ENCODE measurements around the gene SCARB1. TPM values are rescaled to one million over a fixed set of nuclear protein-coding genes. Genes with fewer than 3 reads are reported as not detected.

The SCARB1 gene
- total RNA-seq, 1 experiment from 2014 or later: 31.3 TPM

- Histone ChIP-seq H4K91ac (ENCODE audit: insufficient read length, low read depth, low read length) (no peak overlapping the region), H2BK15ac (ENCODE audit: low read depth, low read length) (no peak overlapping the region), H4K5ac (ENCODE audit: insufficient read length, low read depth, low read length) (no peak overlapping the region), H3K27me3 (ENCODE audit: insufficient read depth, low read length) (no peaks in the 10 kb centered on the region), H3K79me1 (ENCODE audit: insufficient read depth, low read depth, low read length, poor library complexity, severe bottlenecking) (peaks cover 3% of the 10 kb centered on the region), H2BK5ac (ENCODE audit: insufficient read length, low read length) (no peak overlapping the region), H3K56ac (ENCODE audit: insufficient read length, low read depth, low read length) (no peak overlapping the region), H3K4me1 (ENCODE audit: insufficient read depth, low read length) (no peaks in the 10 kb centered on the region), H2AFZ (ENCODE audit: low read length) (no peak overlapping the region), H3K79me2 (ENCODE audit: insufficient read depth, low read length) (no peaks in the 10 kb centered on the region), H3K23ac (ENCODE audit: insufficient read length, low read depth, low read length) (no peak overlapping the region), H3K18ac (ENCODE audit: insufficient read length, low read depth, low read length) (no peak overlapping the region), H2BK120ac (ENCODE audit: low read depth, low read length, poor library complexity, severe bottlenecking) (no peak overlapping the region), H2BK12ac (ENCODE audit: insufficient read length, low read depth, low read length) (no peak overlapping the region), H3K9ac (ENCODE audit: extremely low read depth, insufficient read length, low read length) (no peak overlapping the region), H3K23me2 (ENCODE audit: insufficient read length, low read depth, low read length, poor library complexity, severe bottlenecking) (no peaks in the 10 kb centered on the region), H3K14ac (ENCODE audit: insufficient read depth, low read length) (no peak overlapping the region; the same call in 1 of the 2 replicates), H3K27ac (ENCODE audit: insufficient read length, low read depth, low read length) (no peak overlapping the region), H4K20me1 (ENCODE audit: control insufficient read depth, insufficient read depth, insufficient read length) (no peaks in the 10 kb centered on the region), H3K4me2 (ENCODE audit: insufficient read depth, insufficient read length, low read length) (no peak overlapping the region), H3T11ph (ENCODE audit: low read length) (no peak overlapping the region), H2BK20ac (ENCODE audit: low read depth, low read length, poor library complexity, severe bottlenecking) (no peak overlapping the region), H4K8ac (replicated peaks; ENCODE audit: insufficient read length, low read depth, low read length) (no peak overlapping the region), H3K4ac (ENCODE audit: low read depth, low read length) (no peak overlapping the region), H2AK5ac (ENCODE audit: insufficient read length, low read length) (no peak overlapping the region), H3K9me3 (ENCODE audit: control insufficient read depth, low read depth, low read length) (no peaks in the 10 kb centered on the region)
- Mint-ChIP-seq H3K36me3 (ENCODE audit: insufficient read depth in 1 of 3, low read depth in 3 of 3) (peaks cover 0 to 7% (median 4%) of the 10 kb centered on the region in 3 experiments; a peak in 4 of 7 replicates), H3K4me3 (no peak overlapping the region), H3K9me3 (no peaks in the 10 kb centered on the region; a peak in 1 of 5 replicates), H3K27ac (peak overlapping the region in 1 of 3 experiments; percentile 61; a peak in 1 of 7 replicates), H3K4me1 (peaks cover 4 to 10% of the 10 kb centered on the region in 2 experiments), H3K27me3 (ENCODE audit: low read depth) (no peaks in the 10 kb centered on the region)
- DNase-seq: no peak
- no peak for TF ChIP-seq CTCF (conservative IDR thresholded peaks at IDR 0.05)
- WGBS (ENCODE audit: extremely low coverage, insufficient read length, low lambda C conversion rate): no CpG with 5 or more reads among the region's 12 CpGs
Observed at GRCh38 chr12:124847113-124848074, 16.3 kb downstream of the SCARB1 start.
